ENCODE data around the gene SLC43A2.

Gene SLC43A2

GRCh38 chr17:1621273-1621954 is 7.2 kb downstream of the SLC43A2 start:
- DNase-seq, result no peak

GRCh38 chr17:1620486-1620885 is 8.1 kb downstream of the SLC43A2 start:
- no peak for DNase-seq

- DNase-seq, result no peak
Measured at GRCh38 chr17:1617620-1618174, 10.9 kb downstream of the SLC43A2 start.

GRCh38 chr17:1616101-1616500 is 12.5 kb downstream of the SLC43A2 start:
- DNase-seq, result no peak

- no peak for DNase-seq
Measured at GRCh38 chr17:1612400-1612799, 16.2 kb downstream of the SLC43A2 start.

GRCh38 chr17:1611715-1612114 is 16.9 kb downstream of the SLC43A2 start:
- DNase-seq, result no peak

- DNase-seq, result no peak
Measured at GRCh38 chr17:1608676-1609075, 20.0 kb downstream of the SLC43A2 start.

- no peak for DNase-seq
Measured at GRCh38 chr17:1607971-1608320, 20.7 kb downstream of the SLC43A2 start.

GRCh38 chr17:1606352-1606985 is 22.2 kb downstream of the SLC43A2 start:
- no peak for DNase-seq

- no peak for DNase-seq
Measured at GRCh38 chr17:1605681-1606351, 22.8 kb downstream of the SLC43A2 start.

- DNase-seq, result no peak
Measured at GRCh38 chr17:1604831-1605528, 23.7 kb downstream of the SLC43A2 start.

GRCh38 chr17:1601571-1601970 is 27.1 kb downstream of the SLC43A2 start:
- DNase-seq, result no peak

GRCh38 chr17:1598399-1599095 is 30.1 kb downstream of the SLC43A2 start:
- no peak for DNase-seq

- DNase-seq, result no peak
Measured at GRCh38 chr17:1597861-1598342, 30.7 kb downstream of the SLC43A2 start.

GRCh38 chr17:1593630-1593931 is 35.1 kb downstream of the SLC43A2 start:
- DNase-seq, result no peak

GRCh38 chr17:1592751-1593629 is 35.6 kb downstream of the SLC43A2 start:
- DNase-seq, result no peak

GRCh38 chr17:1591474-1592090 is 37.1 kb downstream of the SLC43A2 start:
- no peak for DNase-seq

GRCh38 chr17:1590747-1591473 is 37.7 kb downstream of the SLC43A2 start:
- no peak for DNase-seq

- peak; percentile 40 for DNase-seq
Measured at GRCh38 chr17:1590029-1590746, 38.4 kb downstream of the SLC43A2 start.

All from GOT3 (cell line).